Measurements from ENCODE around the gene TMEM254. TPM values are rescaled to one million over a fixed set of nuclear protein-coding genes. Genes with fewer than 3 reads are reported as not detected.

Gene TMEM254
- total and polyA plus RNA-seq, 2 experiments from 2014 or later: 21.1 to 21.5 TPM

- no peak for TF ChIP-seq ETS1 (IDR thresholded peaks at IDR 0.05)
These were observed 57.7 kb downstream of the TMEM254 start (continued) for GRCh38 chr10:80136134-80136571.

- DNase-seq (ENCODE audit: low spot score): no peak
- no peaks in the 10 kb centered on the region for H3K9me3 Mint-ChIP-seq
- H3K36me3 Mint-ChIP-seq (ENCODE audit: low read depth): no peaks in the 10 kb centered on the region
- Histone ChIP-seq H3K27ac (ENCODE audit: low read depth) (no peak overlapping the region), H2AFZ (no peak overlapping the region), H3K27me3 (ENCODE audit: insufficient read depth) (peaks cover 17% of the 10 kb centered on the region), H3F3A (replicated peaks; ENCODE audit: low read depth) (no peaks in the 10 kb centered on the region), H3K36me3 (ENCODE audit: insufficient read depth) (no peaks in the 10 kb centered on the region), H3K4me1 (ENCODE audit: insufficient read depth) (peaks cover 4% of the 10 kb centered on the region; the same call in 1 of the 2 replicates), H3K79me2 (replicated peaks; ENCODE audit: insufficient read depth) (no peaks in the 10 kb centered on the region), H4K20me1 (replicated peaks; ENCODE audit: insufficient read depth) (no peaks in the 10 kb centered on the region), H3K9me2 (ENCODE audit: insufficient read depth) (no peaks in the 10 kb centered on the region), H3K4me3 (no peak overlapping the region), H3K4me2 (no peak overlapping the region)
- H3K4me3 Mint-ChIP-seq: no peak overlapping the region
- no peak for ATAC-seq
- H3K27ac Mint-ChIP-seq: no peak overlapping the region
- TF ChIP-seq JUNB (IDR thresholded peaks at IDR 0.05; ENCODE audit: unreplicated experiment) (no peak), ZNF114 (CRISPR knock-in tag; IDR thresholded peaks at IDR 0.05) (no peak)
- peaks cover 15% of the 10 kb centered on the region for H3K4me1 Mint-ChIP-seq
- H3K27me3 Mint-ChIP-seq (ENCODE audit: insufficient read depth, low read depth, poor library complexity): peaks cover 19% of the 10 kb centered on the region
These were observed 58.8 kb downstream of the TMEM254 start for GRCh38 chr10:80137031-80137862.

GRCh38 chr10:80137920-80138319 lies 59.5 kb downstream of the TMEM254 start:
- H4K20me1 ChIP-seq (replicated peaks; ENCODE audit: insufficient read depth): no peaks in the 10 kb centered on the region
- no peaks in the 10 kb centered on the region for H3K36me3 ChIP-seq (ENCODE audit: insufficient read depth)
- H3K79me2 ChIP-seq (replicated peaks; ENCODE audit: insufficient read depth): no peaks in the 10 kb centered on the region
- H3K4me2 ChIP-seq: no peak overlapping the region
- peaks cover 13% of the 10 kb centered on the region for H3K4me1 Mint-ChIP-seq
- H2AFZ ChIP-seq: no peak overlapping the region
- DNase-seq (ENCODE audit: low spot score) (no peak), ATAC-seq (no peak)
- no peak overlapping the region for H3K4me3 Mint-ChIP-seq
- H3F3A ChIP-seq (replicated peaks; ENCODE audit: low read depth): no peaks in the 10 kb centered on the region
- H3K4me1 ChIP-seq (ENCODE audit: insufficient read depth): peaks cover 4% of the 10 kb centered on the region; the same call in 1 of the 2 replicates
- H3K9me3 Mint-ChIP-seq: no peaks in the 10 kb centered on the region
- H3K36me3 Mint-ChIP-seq (ENCODE audit: low read depth): no peaks in the 10 kb centered on the region
- H3K27ac ChIP-seq (ENCODE audit: low read depth): no peak overlapping the region
- no peaks in the 10 kb centered on the region for H3K9me2 ChIP-seq (ENCODE audit: insufficient read depth)
- no peak overlapping the region for H3K4me3 ChIP-seq
- H3K27me3 Mint-ChIP-seq (ENCODE audit: insufficient read depth, low read depth, poor library complexity): peaks cover 16% of the 10 kb centered on the region
- peaks cover 14% of the 10 kb centered on the region for H3K27me3 ChIP-seq (ENCODE audit: insufficient read depth)
- H3K27ac Mint-ChIP-seq: no peak overlapping the region
- TF ChIP-seq REST (IDR thresholded peaks at IDR 0.05; ENCODE audit: unreplicated experiment): no peak
- no peak for TF ChIP-seq ZNF462 (CRISPR knock-in tag; IDR thresholded peaks at IDR 0.05)
- no peak for TF ChIP-seq ZNF114 (CRISPR knock-in tag; IDR thresholded peaks at IDR 0.05)
- no peak for TF ChIP-seq STAT1 (IDR thresholded peaks at IDR 0.05; ENCODE audit: unreplicated experiment)
- TF ChIP-seq NANOG (IDR thresholded peaks at IDR 0.05; ENCODE audit: borderline replicate concordance): no peak
- no peak for TF ChIP-seq POLR2AphosphoS5 (IDR thresholded peaks at IDR 0.05; ENCODE audit: low read depth)
